ENCODE data around the gene WNT1.

GRCh38 chr12:48936379-48936979, 41.6 kb upstream of the WNT1 start:
- TF ChIP-seq CTCF (IDR thresholded peaks at IDR 0.05): peak; percentile 49 to 88 (median 78)
- TF ChIP-seq POLR2A (IDR thresholded peaks at IDR 0.05): no peak
